Endothelial cell of umbilical vein (primary cell): ENCODE data around the gene CHST3. TPM values are rescaled to one million over a fixed set of nuclear protein-coding genes. Genes with fewer than 3 reads are reported as not detected.

ENCODE experiments used
- BruUV-seq: library from RNA; stranded (reverse); fragments of 400-500 nt; replicated peaks from 2 replicates; lab custom pipeline; 2021; lab: Mats Ljungman, UMichigan
- CTCF ChIA-PET: fragments of 300-600, 350-600 bp; sonication (Branson Sonifier 250); formaldehyde crosslinking; loops from one replicate; lab custom pipeline; 2021; ENCODE audit warnings: antibody characterized with exemption, inconsistent platforms; lab: Charles Lee
- POLR2A ChIA-PET: fragments of 300-600, 350-600 bp; sonication (Branson Sonifier 250); formaldehyde crosslinking; loops from one replicate; lab custom pipeline; 2021; ENCODE audit warnings: antibody characterized with exemption, inconsistent platforms; lab: Charles Lee
- DNase-seq: peaks from one replicate; pipeline ENCODE4 v3.0.0-alpha.2; 2011; ENCODE audit warnings: low read depth, low spot score
- FAIRE-seq: peaks from 2 replicates; lab custom pipeline; 2011; peaks lifted over from hg19 to GRCh38; lab: Jason Lieb, UNC
- H2AFZ ChIP-seq: 2 replicates; pipeline ENCODE4 v1.6.0; 2012; ENCODE audit warnings: low read depth, low read length, control low read depth, inconsistent platforms
- H3K27ac ChIP-seq: 2 replicates; pipeline ENCODE4 v1.5.1; 2011; ENCODE audit warnings: low read depth, mild to moderate bottlenecking, control low read depth, low read length, moderate library complexity; ENCODE audit not compliant: insufficient read depth
- H3K27me3 ChIP-seq, 2 experiments: 2 replicates each; pipeline versions ENCODE4 v1.6.0 to v1.6.1; 2011; ENCODE audit warnings: low read length in 2 of 2, mixed read lengths in 1 of 2; ENCODE audit not compliant: control insufficient read depth in 2 of 2, insufficient read depth in 2 of 2
- H3K36me3 ChIP-seq, 2 experiments: 2 replicates in 1 of 2; 3 replicates in 1 of 2; pipeline ENCODE4 v1.5.1; 2011; ENCODE audit warnings: low read length in 2 of 2, mild to moderate bottlenecking in 1 of 2, moderate library complexity in 1 of 2; ENCODE audit not compliant: control insufficient read depth in 2 of 2, insufficient read depth in 2 of 2; ENCODE audit errors: extremely low read depth in 1 of 2
- H3K4me1 ChIP-seq: 3 replicates; pipeline ENCODE4 v1.5.1; 2011; ENCODE audit warnings: mild to moderate bottlenecking, low read length; ENCODE audit not compliant: control insufficient read depth, insufficient read depth; ENCODE audit errors: extremely low read depth
- H3K4me2 ChIP-seq: 2 replicates; pipeline ENCODE4 v1.6.1; 2011; ENCODE audit warnings: low read length, control low read depth, mixed read lengths; ENCODE audit not compliant: insufficient read depth
- H3K4me3 ChIP-seq, 3 experiments: fragments of 200-600 bp in 1 of 3; sonication (generic), shearing (Covaris generic) in 1 of 3; replicated peaks in 1 of 3; 2 replicates each; pipeline ENCODE4 v1.5.1; 2011 to 2016; ENCODE audit warnings: control low read depth in 3 of 3, low read length in 3 of 3, mild to moderate bottlenecking in 2 of 3, inconsistent platforms in 1 of 3, low read depth in 1 of 3, moderate library complexity in 1 of 3; ENCODE audit not compliant: insufficient read depth in 1 of 3
- H3K79me2 ChIP-seq: 2 replicates; pipeline ENCODE4 v1.6.0; 2012; ENCODE audit warnings: low read length, inconsistent platforms; ENCODE audit not compliant: control insufficient read depth, insufficient read depth
- H3K9ac ChIP-seq: replicated peaks from 2 replicates; pipeline ENCODE3; 2011; ENCODE audit warnings: low read length, control low read depth; ENCODE audit not compliant: insufficient read depth; ENCODE audit errors: extremely low read depth
- H3K9me1 ChIP-seq: replicated peaks from 3 replicates; pipeline ENCODE4 v1.6.0; 2011; ENCODE audit warnings: mild to moderate bottlenecking, low read length; ENCODE audit not compliant: control insufficient read depth, insufficient read depth; ENCODE audit errors: extremely low read depth
- H3K9me3 ChIP-seq: replicated peaks from 2 replicates; pipeline ENCODE4 v1.5.1; 2012; ENCODE audit warnings: low read length, inconsistent platforms; ENCODE audit not compliant: control insufficient read depth, insufficient read depth
- H4K20me1 ChIP-seq: replicated peaks from 2 replicates; pipeline ENCODE3; 2011; ENCODE audit warnings: mild to moderate bottlenecking, low read length; ENCODE audit not compliant: control insufficient read depth, insufficient read depth; ENCODE audit errors: extremely low read depth
- CTCF ChIP-seq, 2 donors: IDR thresholded peaks; 1 replicate in 1 of 2; 2 replicates in 1 of 2; pipeline ENCODE4 v1.5.1; 2011; ENCODE audit warnings: low read length in 2 of 2, mild to moderate bottlenecking in 2 of 2, moderate library complexity in 2 of 2, control low read depth in 1 of 2, inconsistent platforms in 1 of 2, low read depth in 1 of 2; ENCODE audit not compliant: insufficient read depth in 1 of 2; ENCODE audit errors: extremely low read depth in 1 of 2
- EZH2 ChIP-seq: IDR thresholded peaks from 2 replicates; pipeline ENCODE4 v1.6.1; 2012; ENCODE audit warnings: borderline replicate concordance, low read depth, mild to moderate bottlenecking, moderate library complexity, low read length, inconsistent platforms; ENCODE audit not compliant: severe bottlenecking
- FOS ChIP-seq: IDR thresholded peaks from 2 replicates; pipeline ENCODE4 v1.6.1; 2011; ENCODE audit warnings: mild to moderate bottlenecking, low read length, moderate library complexity, borderline replicate concordance; ENCODE audit not compliant: insufficient read depth
- GATA2 ChIP-seq: IDR thresholded peaks from 2 replicates; pipeline ENCODE4 v1.7.0; 2011; ENCODE audit warnings: low read depth, mild to moderate bottlenecking, moderate library complexity, mixed read lengths, low read length; ENCODE audit not compliant: insufficient read length, insufficient read depth
- JUN ChIP-seq: IDR thresholded peaks from 2 replicates; pipeline ENCODE4 v1.6.1; 2011; ENCODE audit warnings: borderline replicate concordance, low read depth; ENCODE audit not compliant: insufficient read length, insufficient read depth
- MAX ChIP-seq: IDR thresholded peaks from 2 replicates; pipeline ENCODE4 v1.6.1; 2011; ENCODE audit not compliant: insufficient read depth, insufficient read length
- MYC ChIP-seq: IDR thresholded peaks from one replicate; pipeline ENCODE4 v1.6.1; 2011; ENCODE audit warnings: mild to moderate bottlenecking, low read depth, low read length
- POLR2A ChIP-seq: IDR thresholded peaks from 2 replicates; pipeline ENCODE4 v1.6.1; 2012; ENCODE audit warnings: low read depth, mild to moderate bottlenecking, control low read depth, low read length
- POLR2AphosphoS5 ChIP-seq: IDR thresholded peaks from 2 replicates; pipeline ENCODE4 v1.6.1; 2012; ENCODE audit warnings: low read depth, mild to moderate bottlenecking, control low read depth, low read length, moderate library complexity; ENCODE audit not compliant: insufficient read depth
- dilution Hi-C: fragments of 300-500 bp; cut with MboI; formaldehyde crosslinking; loops from one replicate; pipeline ENCODE4 v1.15.0; 2019; ENCODE audit warnings: low sequenced_read_pairs; ENCODE audit not compliant: extremely low pct_ligation_motif_present
- intact Hi-C: fragments of 100-400 bp; cut with micrococcal nuclease; formaldehyde crosslinking; loops from one replicate; pipeline ENCODE4 v1.10.0; 2022
- polyA plus RNA-seq, 4 experiments: library from polyadenylated mRNA; depleted of rRNA in 3 of 4; stranded (reverse) in 3 of 4; unstranded in 1 of 4; fragments of >200 nt; gene quantifications; 2 replicates each; pipeline versions ENCODE4 v1.2.1 to v1.2.3, GENCODE V29; 2011 to 2012; ENCODE audit warnings: missing spikeins in 1 of 4
- total RNA-seq: library from RNA; stranded (reverse); gene quantifications from 2 replicates; pipeline ENCODE4 v1.2.3, GENCODE V29; 2021

Gene CHST3
- total and polyA plus RNA-seq, 2 donors (not counting 3 experiments of a cell fraction or from before 2014, with no cell fraction given) = 5.5 to 11.5 TPM

GRCh38 chr10:71952745-71953144, 11.4 kb upstream of the CHST3 start:
- Histone ChIP-seq H3K36me3 (no peaks in the 10 kb centered on the region), H2AFZ (no peak overlapping the region), H3K9ac (no peak overlapping the region), H3K4me2 (no peak overlapping the region), H3K27ac (no peak overlapping the region), H3K9me3 (no peaks in the 10 kb centered on the region), H3K9me1 (no peaks in the 10 kb centered on the region), H3K4me3 (no peak overlapping the region), H3K79me2 (no peaks in the 10 kb centered on the region), H3K27me3 (peaks cover 9 to 14% of the 10 kb centered on the region in 2 experiments), H4K20me1 (no peaks in the 10 kb centered on the region), H3K4me1 (peaks cover 12% of the 10 kb centered on the region)
- BruUV-seq = no TSS peak
- TF ChIP-seq MAX = no peak
- TF ChIP-seq FOS = no peak
- TF ChIP-seq POLR2A = no peak
- no peak for TF ChIP-seq POLR2AphosphoS5
- TF ChIP-seq EZH2 = no peak
- no peak for TF ChIP-seq CTCF (IDR thresholded peaks at IDR 0.05; ENCODE audit: extremely low read depth in 1 of 2, insufficient read depth in 1 of 2, low read depth in 1 of 2, low read length in 2 of 2)
- TF ChIP-seq MYC = no peak
- no peak for TF ChIP-seq JUN
- no peak for TF ChIP-seq GATA2
- DNase-seq = no peak
- CTCF ChIA-PET = interaction anchor here (0.6 to 7.2 kb wide), 3 partner anchors 10 to 96 kb away, joined by 3 to 142 read pairs (median 3); no protein-coding TSS in a partner anchor
- POLR2A ChIA-PET = no interaction called here
- dilution Hi-C loops (no loop called here), intact Hi-C loops (no loop called here)
- FAIRE-seq = no peak
